ENCODE measurements around the gene TSACC.
A peak's percentile ranks its signal among the peaks of the same experiment; 100 is the strongest.

TSACC gene

GRCh38 chr1:156373546-156373945 is 35.2 kb downstream of the TSACC start:
- no peak for DNase-seq (ENCODE audit: low read depth in 2 of 2)

GRCh38 chr1:156376146-156376545 is 37.8 kb downstream of the TSACC start:
- no peak for DNase-seq (ENCODE audit: low read depth in 2 of 2)

- no peak for DNase-seq (ENCODE audit: low read depth in 2 of 2)
These were observed 38.9 kb downstream of the TSACC start for GRCh38 chr1:156376958-156377919.

- DNase-seq (ENCODE audit: low read depth in 2 of 2), result no peak
These were observed 40.2 kb downstream of the TSACC start for GRCh38 chr1:156378557-156378956.

- DNase-seq (ENCODE audit: low read depth in 2 of 2), result no peak
These were observed 41.3 kb downstream of the TSACC start for GRCh38 chr1:156379420-156380165.

GRCh38 chr1:156382561-156382960 is 44.2 kb downstream of the TSACC start:
- no peak for DNase-seq (ENCODE audit: low read depth in 2 of 2)

- peak; percentile 37 to 46 for DNase-seq (ENCODE audit: low read depth in 2 of 2)
These were observed 44.7 kb downstream of the TSACC start for GRCh38 chr1:156383023-156383422.

- no peak for DNase-seq (ENCODE audit: low read depth in 2 of 2)
These were observed 45.7 kb downstream of the TSACC start for GRCh38 chr1:156384007-156384406.

- DNase-seq (ENCODE audit: low read depth in 2 of 2), result no peak
These were observed 46.3 kb downstream of the TSACC start for GRCh38 chr1:156384658-156385057.

- DNase-seq (ENCODE audit: low read depth in 2 of 2), result peak; percentile 56 to 58
These were observed 47.3 kb downstream of the TSACC start for GRCh38 chr1:156385534-156386031.

GRCh38 chr1:156386134-156386901 is 48.0 kb downstream of the TSACC start:
- DNase-seq (ENCODE audit: low read depth in 2 of 2), result no peak

- DNase-seq (ENCODE audit: low read depth in 2 of 2), result no peak
These were observed 48.9 kb downstream of the TSACC start for GRCh38 chr1:156386949-156387869.

GRCh38 chr1:156387870-156388173 is 49.5 kb downstream of the TSACC start:
- DNase-seq (ENCODE audit: low read depth in 2 of 2), result no peak

- no peak for DNase-seq (ENCODE audit: low read depth in 2 of 2)
These were observed 50.1 kb downstream of the TSACC start for GRCh38 chr1:156388174-156389137.

GRCh38 chr1:156389311-156389710 is 51.0 kb downstream of the TSACC start:
- no peak for DNase-seq (ENCODE audit: low read depth in 2 of 2)

GRCh38 chr1:156390469-156391365 is 52.4 kb downstream of the TSACC start:
- DNase-seq (ENCODE audit: low read depth in 2 of 2), result no peak

GRCh38 chr1:156391366-156391677 is 53.0 kb downstream of the TSACC start:
- DNase-seq (ENCODE audit: low read depth in 2 of 2), result no peak

- no peak for DNase-seq (ENCODE audit: low read depth in 2 of 2)
These were observed 53.4 kb downstream of the TSACC start for GRCh38 chr1:156391701-156392100.

GRCh38 chr1:156392452-156392853 is 54.1 kb downstream of the TSACC start:
- no peak for DNase-seq (ENCODE audit: low read depth in 2 of 2)
